Fibroblast of lung (primary cell): ENCODE measurements around the gene SLC36A3.

ENCODE experiments used
- EZH2 ChIP-seq: IDR thresholded peaks from 2 replicates; pipeline ENCODE4 v1.5.1; 2012; ENCODE audit warnings: low read length, control low read depth, mild to moderate bottlenecking; ENCODE audit errors: missing control alignments
- TF ChIP-seq, protein P1 (sequence below), 2 donors: IDR thresholded peaks in 1 of 2; conservative IDR thresholded peaks in 1 of 2; 1 replicate in 1 of 2; 2 replicates in 1 of 2; pipeline ENCODE4 v1.5.1; 2011 to 2012; ENCODE audit warnings: low read length in 2 of 2, control low read depth in 1 of 2, inconsistent platforms in 1 of 2, low read depth in 1 of 2, mild to moderate bottlenecking in 1 of 2

GRCh38 chr5:151237685-151238084 is 65.9 kb downstream of the SLC36A3 start:
- TF ChIP-seq, protein P1, sequence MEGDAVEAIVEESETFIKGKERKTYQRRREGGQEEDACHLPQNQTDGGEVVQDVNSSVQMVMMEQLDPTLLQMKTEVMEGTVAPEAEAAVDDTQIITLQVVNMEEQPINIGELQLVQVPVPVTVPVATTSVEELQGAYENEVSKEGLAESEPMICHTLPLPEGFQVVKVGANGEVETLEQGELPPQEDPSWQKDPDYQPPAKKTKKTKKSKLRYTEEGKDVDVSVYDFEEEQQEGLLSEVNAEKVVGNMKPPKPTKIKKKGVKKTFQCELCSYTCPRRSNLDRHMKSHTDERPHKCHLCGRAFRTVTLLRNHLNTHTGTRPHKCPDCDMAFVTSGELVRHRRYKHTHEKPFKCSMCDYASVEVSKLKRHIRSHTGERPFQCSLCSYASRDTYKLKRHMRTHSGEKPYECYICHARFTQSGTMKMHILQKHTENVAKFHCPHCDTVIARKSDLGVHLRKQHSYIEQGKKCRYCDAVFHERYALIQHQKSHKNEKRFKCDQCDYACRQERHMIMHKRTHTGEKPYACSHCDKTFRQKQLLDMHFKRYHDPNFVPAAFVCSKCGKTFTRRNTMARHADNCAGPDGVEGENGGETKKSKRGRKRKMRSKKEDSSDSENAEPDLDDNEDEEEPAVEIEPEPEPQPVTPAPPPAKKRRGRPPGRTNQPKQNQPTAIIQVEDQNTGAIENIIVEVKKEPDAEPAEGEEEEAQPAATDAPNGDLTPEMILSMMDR (conservative IDR thresholded peaks at IDR 0.05 in 1 of 2, IDR thresholded peaks at IDR 0.05 in 1 of 2; ENCODE audit: low read depth in 1 of 2, low read length in 2 of 2): no peak
- no peak for TF ChIP-seq EZH2
